Measurements from ENCODE around the gene NUDCD2. TPM values are rescaled to one million over a fixed set of nuclear protein-coding genes. Genes with fewer than 3 reads are reported as not detected.
A peak's percentile ranks its signal among the peaks of the same experiment; 100 is the strongest.
"Not testable (repeated sequence)": the region's sequence is repeated elsewhere in the genome, so short reads cannot be mapped to it uniquely, and the experiment has no call there.

NUDCD2 gene
- total and polyA plus RNA-seq, 4 donors = 3.8 to 25.0 (median 11.6) TPM

GRCh38 chr5:163424836-163425235, 35.1 kb downstream of the NUDCD2 start:
- H3K27me3 ChIP-seq (ENCODE audit: control insufficient read depth in 3 of 3, insufficient read depth in 3 of 3, low read length in 2 of 3) = no peaks in the 10 kb centered on the region
- H3K4me3 ChIP-seq = no peak overlapping the region
- H3K36me3 ChIP-seq (ENCODE audit: control insufficient read depth in 4 of 4, insufficient read depth in 4 of 4, low read length in 4 of 4) = no peaks in the 10 kb centered on the region
- H3K9me3 ChIP-seq (ENCODE audit: control insufficient read depth in 4 of 4, insufficient read depth in 3 of 4, low read length in 3 of 4) = no peaks in the 10 kb centered on the region
- DNase-seq (no peak), ATAC-seq (ENCODE audit: insufficient read depth, low FRiP score) (no peak)
- no peak for TF ChIP-seq CTCF (IDR thresholded peaks at IDR 0.05; ENCODE audit: control extremely low read depth, extremely low read depth)
- H3K9ac ChIP-seq (ENCODE audit: insufficient read depth in 1 of 2, low read length in 2 of 2) = no peak overlapping the region
- no peaks in the 10 kb centered on the region for H3K4me1 ChIP-seq (ENCODE audit: control insufficient read depth in 5 of 5, insufficient read depth in 5 of 5, low read length in 5 of 5)
- no peak overlapping the region for H3K27ac ChIP-seq (ENCODE audit: low read depth in 1 of 2, low read length in 1 of 2)
- 100% methylated on average over 1 of the region's 1 CpG for WGBS, 2 donors

DNA sequence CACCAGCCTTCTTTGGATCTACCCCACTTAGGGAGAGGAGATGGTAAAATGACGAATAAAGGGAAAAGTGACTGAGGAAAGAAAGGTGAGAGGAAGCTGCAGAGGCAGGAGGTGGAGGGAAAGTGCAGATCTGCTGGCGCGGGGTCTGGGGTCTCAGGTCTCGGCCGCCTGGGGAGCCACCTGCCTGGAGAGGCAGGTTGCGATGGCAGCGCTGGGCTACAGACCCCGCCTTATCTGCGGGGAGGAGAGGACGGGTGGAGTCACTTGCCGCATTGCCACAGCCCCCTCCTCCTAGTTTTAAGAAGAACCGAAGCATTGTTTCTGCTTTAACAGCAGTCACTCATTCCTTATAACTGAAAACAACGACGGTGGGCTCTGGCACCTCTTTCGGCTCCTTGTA, 44.2 kb downstream of the NUDCD2 start:
- not testable (repeated sequence) for H3K27me3 ChIP-seq (ENCODE audit: control insufficient read depth in 3 of 3, insufficient read depth in 3 of 3, low read length in 2 of 3); ATAC-seq (ENCODE audit: insufficient read depth, low FRiP score); H3K9ac ChIP-seq (ENCODE audit: insufficient read depth in 1 of 2, low read length in 2 of 2); H3K4me3 ChIP-seq; H3K27ac ChIP-seq (ENCODE audit: low read depth in 1 of 2, low read length in 1 of 2); DNase-seq; H3K4me1 ChIP-seq (ENCODE audit: control insufficient read depth in 5 of 5, insufficient read depth in 5 of 5, low read length in 5 of 5); H3K36me3 ChIP-seq (ENCODE audit: control insufficient read depth in 4 of 4, insufficient read depth in 4 of 4, low read length in 4 of 4); H3K9me3 ChIP-seq (ENCODE audit: control insufficient read depth in 4 of 4, insufficient read depth in 3 of 4, low read length in 3 of 4)
- 36 to 46% methylated on average over 15 of the region's 15 CpGs for WGBS, 2 donors

GRCh38 chr5:163410505-163410904, 49.4 kb downstream of the NUDCD2 start:
- no peak for DNase-seq

DNA sequence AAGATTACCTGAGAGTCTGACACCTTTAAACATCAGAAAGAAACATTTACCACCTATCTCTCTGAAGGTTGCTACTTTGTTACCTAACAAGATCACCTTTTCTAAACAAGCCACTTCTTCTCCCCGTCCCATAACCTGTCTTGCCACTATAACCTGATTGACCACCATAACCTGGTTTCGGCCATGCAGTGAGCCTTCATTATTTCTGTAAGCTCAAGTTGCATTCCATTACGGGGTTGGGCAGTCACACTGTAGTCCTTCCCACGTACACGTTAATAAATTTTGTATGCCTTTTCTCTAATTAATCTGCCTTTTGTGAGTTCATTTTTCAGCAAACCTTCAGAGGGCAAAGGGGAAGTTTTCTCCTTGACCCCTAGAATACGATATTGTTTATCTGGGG, 50.5 kb downstream of the NUDCD2 start:
- no peaks in the 10 kb centered on the region for H3K9me3 ChIP-seq (ENCODE audit: control insufficient read depth in 4 of 4, insufficient read depth in 3 of 4, low read length in 3 of 4)
- H3K36me3 ChIP-seq (ENCODE audit: control insufficient read depth in 4 of 4, insufficient read depth in 4 of 4, low read length in 4 of 4) = no peaks in the 10 kb centered on the region
- no peak for ATAC-seq (ENCODE audit: insufficient read depth, low FRiP score)
- peak in 2 of 3 donors; percentile 22 to 44 for DNase-seq
- peaks cover 0 to 2% (median under 1%) of the 10 kb centered on the region in 3 donors for H3K27me3 ChIP-seq (ENCODE audit: control insufficient read depth in 3 of 3, insufficient read depth in 3 of 3, low read length in 2 of 3)
- peaks cover 0 to 5% (median 0%) of the 10 kb centered on the region in 5 donors for H3K4me1 ChIP-seq (ENCODE audit: control insufficient read depth in 5 of 5, insufficient read depth in 5 of 5, low read length in 5 of 5)
- no peak overlapping the region for H3K27ac ChIP-seq (ENCODE audit: low read depth in 1 of 2, low read length in 1 of 2)
- no peak for TF ChIP-seq CTCF (IDR thresholded peaks at IDR 0.05; ENCODE audit: control extremely low read depth, extremely low read depth)
- WGBS, 2 donors = 68 to 78% methylated on average over 6 of the region's 6 CpGs
- no peak overlapping the region for H3K4me3 ChIP-seq
- H3K9ac ChIP-seq (ENCODE audit: insufficient read depth in 1 of 2, low read length in 2 of 2) = no peak overlapping the region

More at GRCh38 chr5:163410505-163410904, 49.4 kb downstream of the NUDCD2 start:
- Histone ChIP-seq H3K4me3 (no peak overlapping the region), H3K9me3 (ENCODE audit: control insufficient read depth in 4 of 4, insufficient read depth in 3 of 4, low read length in 3 of 4) (no peaks in the 10 kb centered on the region), H3K4me1 (ENCODE audit: control insufficient read depth in 5 of 5, insufficient read depth in 5 of 5, low read length in 5 of 5) (peaks cover 0 to 5% (median 0%) of the 10 kb centered on the region in 5 donors), H3K27me3 (ENCODE audit: control insufficient read depth in 3 of 3, insufficient read depth in 3 of 3, low read length in 2 of 3) (peaks cover 0 to 5% (median 0%) of the 10 kb centered on the region in 3 donors), H3K27ac (ENCODE audit: low read depth in 1 of 2, low read length in 1 of 2) (no peak overlapping the region), H3K36me3 (ENCODE audit: control insufficient read depth in 4 of 4, insufficient read depth in 4 of 4, low read length in 4 of 4) (no peaks in the 10 kb centered on the region), H3K9ac (ENCODE audit: insufficient read depth in 1 of 2, low read length in 2 of 2) (no peak overlapping the region)
- WGBS, 2 donors = 65 to 73% methylated on average over 2 of the region's 2 CpGs
- ATAC-seq (ENCODE audit: insufficient read depth, low FRiP score) = no peak
- no peak for TF ChIP-seq CTCF (IDR thresholded peaks at IDR 0.05; ENCODE audit: control extremely low read depth, extremely low read depth)

All from lung (tissue), 12 donors.